A673 (cell line): Measurements from ENCODE around the gene TGM3.

Source experiments
- CTCF ChIP-seq: fragments of 300-800, 200-600 bp; sonication (generic); conservative IDR thresholded peaks from 2 replicates; pipeline ENCODE4 v1.5.1; 2017; ENCODE audit warnings: low read depth, mild to moderate bottlenecking, antibody characterized with exemption, low read length, moderate library complexity, mixed read lengths
- EZH2 ChIP-seq: fragments of 200-600 bp; sonication (generic); IDR thresholded peaks from 2 replicates; pipeline ENCODE4 v1.6.1; 2017; ENCODE audit warnings: borderline replicate concordance, low read depth, mild to moderate bottlenecking, mixed read lengths, antibody characterized with exemption, low read length; ENCODE audit not compliant: poor library complexity, severe bottlenecking

DNA sequence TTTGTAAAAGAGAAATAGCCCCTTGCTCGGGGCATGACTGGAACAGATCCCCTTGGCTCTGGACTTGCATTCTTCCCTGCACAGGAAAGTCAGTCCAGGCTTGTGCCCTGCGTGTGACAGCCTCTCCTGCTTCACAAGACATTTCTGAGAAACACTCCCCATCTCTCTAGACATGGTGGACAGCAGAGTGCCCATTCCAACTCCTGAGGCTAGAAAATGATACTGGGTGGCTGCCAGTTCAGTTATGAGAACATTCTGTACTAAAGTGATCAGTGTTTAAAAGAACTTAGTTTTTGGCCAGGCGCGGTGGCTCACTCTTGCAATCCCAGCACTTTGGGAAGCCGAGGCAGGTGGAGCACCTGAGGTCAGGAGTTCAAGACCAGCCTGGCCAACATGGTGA is 41.3 kb downstream of the TGM3 start:
- no peak for TF ChIP-seq CTCF
- TF ChIP-seq EZH2 = no peak
